WTC11 (cell line): ENCODE data around the gene PANK4.

Experiments used
- CREB1 ChIP-seq: sonication (generic); formaldehyde crosslinking; IDR thresholded peaks from 2 replicates; pipeline ENCODE4 v1.8.0; 2023; ENCODE audit warnings: mild to moderate bottlenecking, missing genetic modification reagents
- CTCF ChIP-seq: fragments of 200-600 bp; IDR thresholded peaks from 2 replicates; pipeline ENCODE4 v1.8.0; 2022; ENCODE audit warnings: antibody characterized with exemption
- KAT7 ChIP-seq: sonication (generic); formaldehyde crosslinking; IDR thresholded peaks from 2 replicates; pipeline ENCODE4 v1.8.1; 2023; ENCODE audit warnings: missing genetic modification reagents, mild to moderate bottlenecking, borderline replicate concordance
- NR1H2 ChIP-seq: sonication (generic); formaldehyde crosslinking; IDR thresholded peaks from 2 replicates; pipeline ENCODE4 v1.9.0; 2021; ENCODE audit warnings: mild to moderate bottlenecking, moderate library complexity, missing genetic modification reagents
- TCF7 ChIP-seq: sonication (generic); formaldehyde crosslinking; IDR thresholded peaks from 2 replicates; pipeline ENCODE4 v1.8.0; 2022; ENCODE audit warnings: mild to moderate bottlenecking, low read depth, missing genetic modification reagents, moderate library complexity
- USF1 ChIP-seq: sonication (generic); formaldehyde crosslinking; IDR thresholded peaks from 2 replicates; pipeline ENCODE4 v1.8.0; 2022; ENCODE audit warnings: mild to moderate bottlenecking, missing genetic modification reagents
- ZNF121 ChIP-seq: sonication (generic); formaldehyde crosslinking; IDR thresholded peaks from 2 replicates; pipeline ENCODE4 v1.8.0; 2023; ENCODE audit warnings: missing genetic modification reagents

- TF ChIP-seq CTCF (no peak), TCF7 (CRISPR knock-in tag) (no peak), USF1 (peak; percentile 93), NR1H2 (CRISPR knock-in tag) (no peak), ZNF121 (CRISPR knock-in tag) (no peak), KAT7 (no peak), CREB1 (no peak)
Observed at GRCh38 chr1:2545754-2546514, 19.5 kb upstream of the PANK4 start.
